ENCODE data around the gene SPACA5B. TPM values are rescaled to one million over a fixed set of nuclear protein-coding genes. Genes with fewer than 3 reads are reported as not detected.

Gene SPACA5B
- total RNA-seq = not detected in 2 replicates

GRCh38 chrX:48130326-48130725 is at the start of gene SPACA5B:
Gene SPACA5B (plus strand): TSS chrX:48130626. CDS start chrX:48130688, 62 bp downstream.

Other genes with a start within 250 kb of the SPACA5B start
- 2.1 and 5.0 TPM in 2 replicates for gene ZNF182, start 126.6 kb upstream of the SPACA5B start, total RNA-seq
- not detected in 2 replicates for gene SPACA5, start 123.6 kb upstream of the SPACA5B start, total RNA-seq
- 0.65 and 3.7 TPM in 2 replicates for gene ZNF630, start 59.0 kb upstream of the SPACA5B start, total RNA-seq
- gene SSX5, start 66.2 kb downstream of the SPACA5B start, total RNA-seq = not detected in 2 replicates
- gene SSX1, start 124.8 kb downstream of the SPACA5B start, total RNA-seq = not detected in 2 replicates
- not detected in 2 replicates for gene SSX3, start 226.1 kb downstream of the SPACA5B start, total RNA-seq